HEK293 (cell line): ENCODE measurements around the gene PDLIM5.

Experiments used
- CTCF ChIA-PET: fragments of 350-600 bp; formaldehyde crosslinking; extraction: SDS; loops from one replicate; lab custom pipeline; 2021; ENCODE audit warnings: antibody characterized with exemption; lab: Yijun Ruan, JAX
- POLR2A ChIA-PET: fragments of 300-600 bp; formaldehyde crosslinking; extraction: SDS; loops from one replicate; lab custom pipeline; 2020; ENCODE audit warnings: antibody characterized with exemption, inconsistent platforms; lab: Yijun Ruan, JAX
- H3K27ac ChIP-seq: fragments of 200-500 bp; sonication (Bioruptor generic); 2 replicates; pipeline ENCODE4 v1.5.1; 2014; ENCODE audit warnings: low read depth, low read length, control low read depth, inconsistent platforms; ENCODE audit errors: extremely low read depth
- H3K36me3 ChIP-seq, 2 experiments: fragments of 200-500 bp in 1 of 2; sonication (Bioruptor generic) in 1 of 2; 1 replicate in 1 of 2; 2 replicates in 1 of 2; pipeline ENCODE4 v1.5.1; 2014 to 2017; ENCODE audit warnings: inconsistent platforms in 2 of 2, low read length in 2 of 2; ENCODE audit not compliant: control insufficient read depth in 2 of 2, insufficient read depth in 1 of 2
- H3K4me1 ChIP-seq: fragments of 200-500 bp; sonication (Bioruptor generic); 2 replicates; pipeline ENCODE4 v1.5.1; 2014; ENCODE audit warnings: mild to moderate bottlenecking, low read length, inconsistent platforms; ENCODE audit not compliant: control insufficient read depth, insufficient read depth
- H3K4me3 ChIP-seq: 2 replicates; pipeline ENCODE4 v1.5.1; 2011; ENCODE audit warnings: low read depth, mild to moderate bottlenecking, control low read depth, low read length, moderate library complexity
- H3K9me3 ChIP-seq: fragments of 200-500 bp; sonication (Bioruptor generic); 2 replicates; pipeline ENCODE4 v1.5.1; 2014; ENCODE audit warnings: low read depth, low read length, inconsistent platforms; ENCODE audit not compliant: control insufficient read depth, insufficient read depth
- MZF1 ChIP-seq: fragments of 450-650 bp; formaldehyde crosslinking; IDR thresholded peaks from 2 replicates; pipeline ENCODE4 v1.5.1; 2017; ENCODE audit warnings: missing biosample characterization, missing genetic modification characterization, borderline replicate concordance
- RBAK ChIP-seq: fragments of 450-650 bp; formaldehyde crosslinking; IDR thresholded peaks from 2 replicates; pipeline ENCODE4 v1.5.1; 2016; ENCODE audit warnings: missing biosample characterization, missing genetic modification characterization
- ZBTB20 ChIP-seq: fragments of 450-650 bp; formaldehyde crosslinking; IDR thresholded peaks from 2 replicates; pipeline ENCODE4 v1.5.1; 2016; ENCODE audit warnings: missing biosample characterization, missing genetic modification characterization
- ZEB2 ChIP-seq: fragments of 450-650 bp; formaldehyde crosslinking; IDR thresholded peaks from 2 replicates; pipeline ENCODE4 v1.5.1; 2016; ENCODE audit warnings: missing biosample characterization, missing genetic modification characterization
- ZNF132 ChIP-seq: fragments of 450-650 bp; formaldehyde crosslinking; IDR thresholded peaks from 2 replicates; pipeline ENCODE4 v1.5.1; 2017; ENCODE audit warnings: missing biosample characterization, missing genetic modification characterization, borderline replicate concordance
- ZNF133 ChIP-seq: fragments of 450-650 bp; formaldehyde crosslinking; IDR thresholded peaks from 2 replicates; pipeline ENCODE4 v1.5.1; 2016; ENCODE audit warnings: missing biosample characterization, missing genetic modification characterization
- ZNF24 ChIP-seq: fragments of 450-650 bp; formaldehyde crosslinking; IDR thresholded peaks from 2 replicates; pipeline ENCODE4 v1.5.1; 2016; ENCODE audit warnings: missing biosample characterization, missing genetic modification characterization
- ZNF266 ChIP-seq: fragments of 450-650 bp; formaldehyde crosslinking; IDR thresholded peaks from 2 replicates; pipeline ENCODE4 v1.5.1; 2016; ENCODE audit warnings: missing biosample characterization, missing genetic modification characterization, low read depth
- ZNF274 ChIP-seq, 2 experiments: fragments of 200-500 bp in 1 of 2; fragments of 450-650 bp in 1 of 2; sonication (Bioruptor generic) in 1 of 2; formaldehyde crosslinking in 1 of 2; IDR thresholded peaks; 2 replicates each; pipeline versions ENCODE4 v1.5.1 to v1.6.1; 2014 to 2016; ENCODE audit warnings: borderline replicate concordance in 1 of 2, inconsistent platforms in 1 of 2, low read length in 1 of 2, missing biosample characterization in 1 of 2, missing genetic modification characterization in 1 of 2
- ZNF324 ChIP-seq: fragments of 450-650 bp; formaldehyde crosslinking; IDR thresholded peaks from 2 replicates; pipeline ENCODE4 v1.5.1; 2016; ENCODE audit warnings: missing biosample characterization, missing genetic modification characterization
- ZNF416 ChIP-seq: fragments of 450-650 bp; formaldehyde crosslinking; IDR thresholded peaks from 2 replicates; pipeline ENCODE4 v1.5.1; 2016; ENCODE audit warnings: missing biosample characterization, missing genetic modification characterization
- ZNF629 ChIP-seq: fragments of 450-650 bp; formaldehyde crosslinking; IDR thresholded peaks from 2 replicates; pipeline ENCODE4 v1.5.1; 2017; ENCODE audit warnings: missing biosample characterization, missing genetic modification characterization
- ZNF792 ChIP-seq: fragments of 450-650 bp; formaldehyde crosslinking; IDR thresholded peaks from 2 replicates; pipeline ENCODE4 v1.5.1; 2016; ENCODE audit warnings: missing biosample characterization, missing genetic modification characterization
- ZNF837 ChIP-seq: fragments of 450-650 bp; formaldehyde crosslinking; IDR thresholded peaks from 2 replicates; pipeline ENCODE4 v1.5.1; 2016; ENCODE audit warnings: missing biosample characterization, missing genetic modification characterization
- TF ChIP-seq, protein P1 (sequence below): fragments of 450-650 bp; formaldehyde crosslinking; IDR thresholded peaks from 2 replicates; pipeline ENCODE4 v1.5.1; 2016; ENCODE audit warnings: missing biosample characterization, missing genetic modification characterization
- TF ChIP-seq, protein P2 (sequence below): fragments of 450-650 bp; formaldehyde crosslinking; conservative IDR thresholded peaks from 2 replicates; pipeline ENCODE4 v1.5.1; 2016; ENCODE audit warnings: low read depth, missing biosample characterization, missing genetic modification characterization
- TF ChIP-seq, protein P3 (sequence below): fragments of 450-650 bp; formaldehyde crosslinking; IDR thresholded peaks from 2 replicates; pipeline ENCODE4 v1.5.1; 2017; ENCODE audit warnings: missing biosample characterization, missing genetic modification characterization

Gene PDLIM5

DNA sequence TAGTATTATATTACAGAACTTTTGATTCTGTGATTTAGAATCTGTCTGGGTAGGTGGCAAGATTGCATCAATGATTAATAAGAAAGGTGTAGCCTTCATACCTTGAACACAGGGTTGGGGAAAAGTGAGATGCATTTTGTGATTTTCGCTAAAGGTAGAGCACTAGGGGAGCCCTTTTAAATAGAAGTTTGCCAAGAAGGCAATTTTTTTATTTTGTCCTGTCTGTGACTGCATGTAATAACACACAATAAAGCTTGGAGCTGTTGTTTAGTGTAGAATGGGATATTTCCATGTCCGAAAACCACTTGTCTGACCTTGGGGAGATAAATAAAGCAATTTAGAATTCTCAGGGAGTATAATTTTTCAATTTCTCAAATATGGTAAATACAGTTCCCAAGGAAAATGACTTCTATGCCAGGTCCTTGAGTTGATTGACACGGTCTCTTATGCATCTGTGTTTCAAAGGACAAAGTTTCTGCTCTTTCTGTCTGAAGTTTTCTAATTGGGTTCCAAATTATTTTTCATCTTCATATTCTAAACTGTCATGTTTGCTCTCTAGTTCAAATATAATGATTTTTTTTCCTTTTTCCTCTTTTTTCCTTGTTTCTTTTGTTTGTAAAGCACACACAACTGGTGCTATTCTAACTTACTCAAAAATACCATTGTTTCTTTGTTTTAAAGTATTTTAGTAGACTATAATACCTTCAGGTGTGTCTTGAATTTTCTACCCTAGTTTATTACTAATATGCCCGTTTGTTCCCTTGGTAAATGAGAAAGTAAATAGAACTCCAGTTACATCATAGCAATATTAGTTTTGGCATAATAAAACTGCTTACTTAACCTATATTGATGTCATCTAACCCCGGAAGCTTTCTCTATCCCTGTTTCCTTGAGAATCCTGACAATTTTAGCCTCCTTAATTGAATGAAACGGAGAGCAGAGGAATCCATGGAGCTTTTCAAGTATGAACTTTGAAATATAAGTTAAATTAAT is 218.2 kb downstream of the PDLIM5 start:
- ChIA-PET CTCF (no interaction called here), POLR2A (no interaction called here)
- Histone ChIP-seq H3K9me3 (no peaks in the 10 kb centered on the region), H3K4me1 (peaks cover 13% of the 10 kb centered on the region), H3K27ac (no peak overlapping the region), H3K36me3 (no peaks in the 10 kb centered on the region), H3K4me3 (no peak overlapping the region)
- TF ChIP-seq ZNF416 (tag by site-specific recombination) (no peak), ZNF837 (no peak), ZEB2 (0 out of 2 replicates have a peak, but pooled peaks have one; percentile 47), ZNF629 (tag by site-specific recombination) (peak; percentile 74), ZBTB20 (no peak), ZNF792 (tag by site-specific recombination) (no peak), ZNF266 (peak; percentile 95)
- TF ChIP-seq, protein P1, sequence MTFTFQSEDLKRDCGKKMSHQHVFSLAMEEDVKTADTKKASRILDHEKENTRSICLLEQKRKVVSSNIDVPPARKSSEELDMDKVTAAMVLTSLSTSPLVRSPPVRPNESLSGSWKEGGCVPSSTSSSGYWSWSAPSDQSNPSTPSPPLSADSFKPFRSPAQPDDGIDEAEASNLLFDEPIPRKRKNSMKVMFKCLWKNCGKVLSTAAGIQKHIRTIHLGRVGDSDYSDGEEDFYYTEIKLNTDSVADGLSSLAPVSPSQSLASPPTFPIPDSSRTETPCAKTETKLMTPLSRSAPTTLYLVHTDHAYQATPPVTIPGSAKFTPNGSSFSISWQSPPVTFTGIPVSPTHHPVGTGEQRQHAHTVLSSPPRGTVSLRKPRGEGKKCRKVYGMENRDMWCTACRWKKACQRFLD, result no peak
- TF ChIP-seq, protein P2, sequence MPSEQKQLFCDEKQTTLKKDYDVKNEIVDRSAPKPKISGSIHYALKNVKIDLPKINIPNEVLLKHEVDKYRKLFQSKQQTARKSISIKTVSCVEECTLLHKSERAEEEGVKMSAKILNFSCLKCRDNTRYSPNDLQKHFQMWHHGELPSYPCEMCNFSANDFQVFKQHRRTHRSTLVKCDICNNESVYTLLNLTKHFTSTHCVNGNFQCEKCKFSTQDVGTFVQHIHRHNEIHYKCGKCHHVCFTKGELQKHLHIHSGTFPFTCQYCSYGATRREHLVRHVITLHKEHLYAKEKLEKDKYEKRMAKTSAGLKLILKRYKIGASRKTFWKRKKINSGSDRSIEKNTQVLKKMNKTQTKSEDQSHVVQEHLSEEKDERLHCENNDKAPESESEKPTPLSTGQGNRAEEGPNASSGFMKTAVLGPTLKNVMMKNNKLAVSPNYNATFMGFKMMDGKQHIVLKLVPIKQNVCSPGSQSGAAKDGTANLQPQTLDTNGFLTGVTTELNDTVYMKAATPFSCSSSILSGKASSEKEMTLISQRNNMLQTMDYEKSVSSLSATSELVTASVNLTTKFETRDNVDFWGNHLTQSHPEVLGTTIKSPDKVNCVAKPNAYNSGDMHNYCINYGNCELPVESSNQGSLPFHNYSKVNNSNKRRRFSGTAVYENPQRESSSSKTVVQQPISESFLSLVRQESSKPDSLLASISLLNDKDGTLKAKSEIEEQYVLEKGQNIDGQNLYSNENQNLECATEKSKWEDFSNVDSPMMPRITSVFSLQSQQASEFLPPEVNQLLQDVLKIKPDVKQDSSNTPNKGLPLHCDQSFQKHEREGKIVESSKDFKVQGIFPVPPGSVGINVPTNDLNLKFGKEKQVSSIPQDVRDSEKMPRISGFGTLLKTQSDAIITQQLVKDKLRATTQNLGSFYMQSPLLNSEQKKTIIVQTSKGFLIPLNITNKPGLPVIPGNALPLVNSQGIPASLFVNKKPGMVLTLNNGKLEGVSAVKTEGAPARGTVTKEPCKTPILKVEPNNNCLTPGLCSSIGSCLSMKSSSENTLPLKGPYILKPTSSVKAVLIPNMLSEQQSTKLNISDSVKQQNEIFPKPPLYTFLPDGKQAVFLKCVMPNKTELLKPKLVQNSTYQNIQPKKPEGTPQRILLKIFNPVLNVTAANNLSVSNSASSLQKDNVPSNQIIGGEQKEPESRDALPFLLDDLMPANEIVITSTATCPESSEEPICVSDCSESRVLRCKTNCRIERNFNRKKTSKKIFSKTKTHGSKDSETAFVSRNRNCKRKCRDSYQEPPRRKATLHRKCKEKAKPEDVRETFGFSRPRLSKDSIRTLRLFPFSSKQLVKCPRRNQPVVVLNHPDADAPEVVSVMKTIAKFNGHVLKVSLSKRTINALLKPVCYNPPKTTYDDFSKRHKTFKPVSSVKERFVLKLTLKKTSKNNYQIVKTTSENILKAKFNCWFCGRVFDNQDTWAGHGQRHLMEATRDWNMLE, result peak; percentile 50
- TF ChIP-seq, protein P3, sequence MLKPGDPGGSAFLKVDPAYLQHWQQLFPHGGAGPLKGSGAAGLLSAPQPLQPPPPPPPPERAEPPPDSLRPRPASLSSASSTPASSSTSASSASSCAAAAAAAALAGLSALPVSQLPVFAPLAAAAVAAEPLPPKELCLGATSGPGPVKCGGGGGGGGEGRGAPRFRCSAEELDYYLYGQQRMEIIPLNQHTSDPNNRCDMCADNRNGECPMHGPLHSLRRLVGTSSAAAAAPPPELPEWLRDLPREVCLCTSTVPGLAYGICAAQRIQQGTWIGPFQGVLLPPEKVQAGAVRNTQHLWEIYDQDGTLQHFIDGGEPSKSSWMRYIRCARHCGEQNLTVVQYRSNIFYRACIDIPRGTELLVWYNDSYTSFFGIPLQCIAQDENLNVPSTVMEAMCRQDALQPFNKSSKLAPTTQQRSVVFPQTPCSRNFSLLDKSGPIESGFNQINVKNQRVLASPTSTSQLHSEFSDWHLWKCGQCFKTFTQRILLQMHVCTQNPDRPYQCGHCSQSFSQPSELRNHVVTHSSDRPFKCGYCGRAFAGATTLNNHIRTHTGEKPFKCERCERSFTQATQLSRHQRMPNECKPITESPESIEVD (tag by site-specific recombination), result peak; percentile 13; the same call in 1 of the 2 replicates

DNA sequence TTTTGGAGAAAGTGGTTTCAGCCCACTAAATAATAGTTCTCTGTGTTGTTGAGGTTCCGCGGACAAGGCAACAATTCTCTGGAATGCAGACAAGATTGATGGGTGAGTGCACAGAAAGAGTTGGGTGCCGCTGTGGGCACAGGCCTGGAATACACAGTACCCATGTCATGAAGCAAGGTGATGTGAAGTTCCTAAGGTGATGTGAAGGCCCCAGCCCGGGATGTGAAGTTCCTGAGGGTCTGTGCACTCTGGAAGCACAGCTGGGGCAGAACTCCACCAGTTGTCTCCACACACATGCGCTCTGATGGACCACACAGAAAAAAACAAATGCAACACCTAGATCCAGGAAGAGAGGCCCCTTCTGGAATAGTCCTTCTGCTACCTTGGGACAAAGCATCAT is 219.4 kb downstream of the PDLIM5 start:
- TF ChIP-seq ZNF133, result no peak
- no peak for TF ChIP-seq ZNF324
- no peak for TF ChIP-seq ZNF132
- TF ChIP-seq ZNF274 (IDR thresholded peaks at IDR 0.05; ENCODE audit: low read length), result no peak
- TF ChIP-seq ZNF274 (tag by site-specific recombination; IDR thresholded peaks at IDR 0.05; ENCODE audit: borderline replicate concordance), result no peak
- no peak for TF ChIP-seq MZF1
- no peak for TF ChIP-seq ZNF24 (tag by site-specific recombination)
- no peak for TF ChIP-seq RBAK (tag by site-specific recombination)
- TF ChIP-seq, all 188 proteins: peak for 0
- Histone ChIP-seq H3K4me3 (no peak overlapping the region), H3K36me3 (no peaks in the 10 kb centered on the region), H3K9me3 (no peaks in the 10 kb centered on the region), H3K27ac (no peak overlapping the region), H3K4me1 (peaks cover 13% of the 10 kb centered on the region; the same call in 1 of the 2 replicates)
- ChIA-PET CTCF (no interaction called here), POLR2A (no interaction called here)
